HepG2 (cell line): ENCODE measurements around the gene TFAP2E. TPM values are rescaled to one million over a fixed set of nuclear protein-coding genes. Genes with fewer than 3 reads are reported as not detected.

ENCODE experiments used
- ATAC-seq: fragments of 200-7000 bp; cut with Tn5 transposase; 3 replicates; pipeline ENCODE4 v1.9.1; 2020; ENCODE audit warnings: mild to moderate bottlenecking, moderate library complexity
- BruUV-seq: library from RNA; stranded (reverse); fragments of 400-500 nt; replicated peaks from 2 replicates; lab custom pipeline; 2021; lab: Mats Ljungman, UMichigan
- CTCF ChIA-PET: fragments of 300-600 bp; formaldehyde crosslinking; extraction: SDS; loops from one replicate; lab custom pipeline; 2021; ENCODE audit warnings: low total read pairs, inconsistent platforms, low intra/inter-chr PET ratio; lab: Yijun Ruan, JAX
- POLR2A ChIA-PET: fragments of 350-600 bp; sonication (Branson Sonifier 250); formaldehyde crosslinking; loops from one replicate; lab custom pipeline; 2020; ENCODE audit warnings: antibody characterized with exemption, inconsistent platforms; lab: Yijun Ruan, JAX
- DNase-seq: peaks from one replicate; pipeline ENCODE4 v3.0.0-alpha.2; 2015; ENCODE audit warnings: low spot score
- FAIRE-seq: peaks from 3 replicates; lab custom pipeline; 2011; peaks lifted over from hg19 to GRCh38; lab: Jason Lieb, UNC
- H2AFZ ChIP-seq: one replicate; pipeline ENCODE4 v1.6.1; 2011; ENCODE audit warnings: low read length, inconsistent platforms
- H3K27ac ChIP-seq: fragments of 300-600 bp; 3 replicates; pipeline ENCODE4 v1.8.0; 2011; ENCODE audit warnings: mixed run types, mild to moderate bottlenecking, mixed read lengths, low read length, inconsistent platforms; ENCODE audit not compliant: insufficient read depth; ENCODE audit errors: extremely low read length
- H3K27me3 ChIP-seq, 2 experiments: fragments of 200-600 bp in 1 of 2; 2 replicates in 1 of 2; 3 replicates in 1 of 2; pipeline versions ENCODE4 v1.6.0 to v1.8.0; 2011; ENCODE audit warnings: low read length in 2 of 2, mild to moderate bottlenecking in 2 of 2, moderate library complexity in 2 of 2, inconsistent platforms in 1 of 2; ENCODE audit not compliant: insufficient read depth in 2 of 2, control insufficient read depth in 1 of 2
- H3K36me3 ChIP-seq, 2 experiments: fragments of 200-600 bp in 1 of 2; replicated peaks in 1 of 2; 2 replicates in 1 of 2; 3 replicates in 1 of 2; pipeline versions ENCODE4 v1.5.1 to v1.8.0; 2011; ENCODE audit warnings: low read length in 2 of 2, inconsistent platforms in 1 of 2; ENCODE audit not compliant: insufficient read depth in 2 of 2, control insufficient read depth in 1 of 2
- H3K4me1 ChIP-seq: 2 replicates; pipeline ENCODE4 v1.5.1; 2012; ENCODE audit warnings: low read length, inconsistent platforms; ENCODE audit not compliant: insufficient read depth
- H3K4me2 ChIP-seq: 2 replicates; pipeline ENCODE4 v1.6.0; 2011; ENCODE audit warnings: low read depth, low read length, inconsistent platforms
- H3K4me3 ChIP-seq, 3 experiments: fragments of 200-600 bp in 1 of 3; sonication (generic), shearing (Covaris generic) in 1 of 3; replicated peaks in 1 of 3; 2 replicates each; pipeline ENCODE4 v1.5.1; 2011 to 2016; ENCODE audit warnings: low read length in 3 of 3, inconsistent platforms in 2 of 3, low read depth in 2 of 3, mild to moderate bottlenecking in 2 of 3, control low read depth in 1 of 3, mixed read lengths in 1 of 3; ENCODE audit not compliant: insufficient read depth in 1 of 3
- H3K79me2 ChIP-seq: one replicate; pipeline ENCODE4 v1.6.1; 2011; ENCODE audit warnings: low read length, inconsistent platforms; ENCODE audit not compliant: insufficient read depth
- H3K9ac ChIP-seq: 2 replicates; pipeline ENCODE4 v1.6.0; 2011; ENCODE audit warnings: mild to moderate bottlenecking, low read depth, low read length, inconsistent platforms; ENCODE audit not compliant: insufficient read depth
- H3K9me3 ChIP-seq: 2 replicates; pipeline ENCODE4 v1.5.1; 2012; ENCODE audit warnings: mild to moderate bottlenecking, low read length
- H4K20me1 ChIP-seq: 2 replicates; pipeline ENCODE4 v1.6.0; 2011; ENCODE audit warnings: inconsistent platforms, mild to moderate bottlenecking, low read length, moderate library complexity; ENCODE audit not compliant: insufficient read depth
- CEBPB ChIP-seq: IDR thresholded peaks from 2 replicates; pipeline ENCODE4 v1.6.1; 2011; ENCODE audit warnings: low read depth, low read length, improper control_type of control experiment, borderline replicate concordance
- CENPBD1 ChIP-seq: sonication (generic); formaldehyde crosslinking; IDR thresholded peaks from 2 replicates; pipeline ENCODE4 v1.8.0; 2022; ENCODE audit warnings: missing genetic modification reagents, low read depth, mild to moderate bottlenecking, borderline replicate concordance
- MED1 ChIP-seq: sonication (generic); formaldehyde crosslinking; IDR thresholded peaks from 2 replicates; pipeline ENCODE4 v1.4.0; 2020; ENCODE audit warnings: missing genetic modification reagents
- PITX1 ChIP-seq: sonication (generic); formaldehyde crosslinking; IDR thresholded peaks from 2 replicates; pipeline ENCODE4 v1.5.1; 2020; ENCODE audit warnings: mild to moderate bottlenecking, missing genetic modification reagents
- THAP9 ChIP-seq: sonication (generic); formaldehyde crosslinking; IDR thresholded peaks from 2 replicates; pipeline ENCODE4; 2020; ENCODE audit warnings: missing genetic modification reagents, mild to moderate bottlenecking, borderline replicate concordance
- ZBTB2 ChIP-seq: sonication (generic); formaldehyde crosslinking; IDR thresholded peaks from 2 replicates; pipeline ENCODE4 v1.8.0; 2022; ENCODE audit warnings: low read depth, missing genetic modification reagents
- ZNF180 ChIP-seq: sonication (generic); formaldehyde crosslinking; IDR thresholded peaks from 2 replicates; pipeline ENCODE4 v1.4.0; 2020; ENCODE audit warnings: low read depth, missing genetic modification reagents, borderline replicate concordance
- WGBS: methylation state at CpG from one replicate; pipeline ENCODE4 v1.1.6; 2017; ENCODE audit warnings: low lambda C conversion rate; 5-methylcytosine and 5-hydroxymethylcytosine counted together
- in situ Hi-C: cut with HindIII; loops from 2 replicates; pipeline ENCODE4 v1.10.0; 2017; ENCODE audit warnings: low pct_unique_long_range_greater_than_20kb; ENCODE audit not compliant: extremely low pct_ligation_motif_present
- intact Hi-C: fragments of 100-400 bp; cut with micrococcal nuclease; formaldehyde crosslinking; loops from one replicate; pipeline ENCODE4 v1.10.0; 2022; ENCODE audit not compliant: unreplicated experiment
- polyA plus RNA-seq, 8 experiments: library from polyadenylated mRNA; depleted of rRNA in 3 of 8; stranded (reverse) in 7 of 8; unstranded in 1 of 8; fragments of >200 nt; fragmentation: Illumina TruSeq in 4 of 8; extraction: Trizol in 4 of 8; gene quantifications; 2 replicates each; pipeline versions ENCODE4 v1.2.1 to v1.2.3, GENCODE V29; 2011 to 2016; ENCODE audit warnings: low read depth in 4 of 8, missing spikeins in 1 of 8, mixed read lengths in 1 of 8; ENCODE audit not compliant: insufficient read depth in 1 of 8
- total RNA-seq, 5 experiments: library from RNA; depleted of rRNA; stranded (reverse); fragments of >200 nt; fragmentation: Illumina TruSeq; extraction: Trizol; gene quantifications; 2 replicates each; pipeline ENCODE4 v1.2.3, GENCODE V29; 2016; ENCODE audit warnings: low read depth in 1 of 5

Gene TFAP2E
- total and polyA plus RNA-seq, 2 of the 13 experiments (the other 11 are each of a cell fraction or from before 2014, with no cell fraction given): 0.31 to 0.41 TPM

- no peak for TF ChIP-seq ZBTB2 (CRISPR knock-in tag)
- TF ChIP-seq THAP9 (CRISPR knock-in tag): no peak
- TF ChIP-seq CENPBD1 (CRISPR knock-in tag): no peak
- TF ChIP-seq CEBPB: no peak
- TF ChIP-seq MED1 (CRISPR knock-in tag): no peak
Measured at GRCh38 chr1:35571263-35571662, 1.9 kb upstream of the TFAP2E start (continued).

DNA sequence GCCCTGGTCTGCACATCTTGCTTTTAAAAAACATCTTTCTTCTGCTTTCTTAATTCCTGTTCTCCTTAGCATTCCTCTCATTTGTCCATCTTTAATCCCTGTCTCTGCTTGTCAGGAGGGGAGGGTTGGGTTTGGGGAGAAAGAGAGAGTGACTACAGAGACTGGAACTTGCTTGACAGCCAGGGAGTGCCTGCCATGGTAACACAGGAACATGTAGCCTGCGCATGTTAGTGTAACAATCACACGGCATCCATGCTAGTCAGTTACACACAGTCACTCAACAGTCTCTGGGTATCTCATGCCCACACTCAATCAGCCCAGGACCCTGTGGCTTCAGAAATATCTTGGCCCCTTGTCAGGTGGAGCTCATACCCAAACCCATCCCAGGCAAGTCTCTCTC is 818 bp upstream of the TFAP2E start:
- Histone ChIP-seq H4K20me1 (no peaks in the 10 kb centered on the region), H3K9me3 (no peaks in the 10 kb centered on the region), H3K79me2 (no peaks in the 10 kb centered on the region), H3K4me3 (no peak overlapping the region), H2AFZ (no peak overlapping the region)
- BruUV-seq: no TSS peak
- no peak for FAIRE-seq
- intact Hi-C loops: no loop called here
- TF ChIP-seq PITX1 (CRISPR knock-in tag) (no peak), ZNF180 (CRISPR knock-in tag) (no peak)
- TF ChIP-seq, all 625 proteins: peak for 0
- Histone ChIP-seq H3K9ac (no peak overlapping the region), H3K36me3 (no peaks in the 10 kb centered on the region), H3K27me3 (peaks cover 0 to 10% of the 10 kb centered on the region in 2 experiments; a peak in 1 of 5 replicates), H3K27ac (no peak overlapping the region), H3K4me2 (peak overlapping the region; percentile 79; the same call in 1 of the 2 replicates), H3K4me1 (peaks cover 28% of the 10 kb centered on the region)
- ATAC-seq (no peak), DNase-seq (no peak)
- in situ Hi-C loops: no loop called here
- 66% methylated on average over 2 of the region's 2 CpGs for WGBS
- POLR2A ChIA-PET: interaction anchor here (1.1 to 2.6 kb wide), 3 partner anchors 8 to 15 kb away, joined by 3 to 25 read pairs (median 5); partner anchors contain the start of genes KIAA0319L and NCDN
- CTCF ChIA-PET: no interaction called here
